22Rv1 (cell line): Measurements from ENCODE around the gene FCHSD1.

ENCODE experiments used
- H3K27ac ChIP-seq: fragments of 450-650 bp; 2 replicates; pipeline ENCODE4 v1.5.1; 2017
- ZFX ChIP-seq: fragments of 450-650 bp; IDR thresholded peaks from 2 replicates; pipeline ENCODE4 v1.6.1; 2017; ENCODE audit warnings: antibody characterized with exemption, borderline replicate concordance
- TF ChIP-seq, protein P1 (sequence below): fragments of 450-650 bp; IDR thresholded peaks from 2 replicates; pipeline ENCODE4 v1.5.1; 2017; ENCODE audit warnings: mild to moderate bottlenecking

The FCHSD1 gene

DNA sequence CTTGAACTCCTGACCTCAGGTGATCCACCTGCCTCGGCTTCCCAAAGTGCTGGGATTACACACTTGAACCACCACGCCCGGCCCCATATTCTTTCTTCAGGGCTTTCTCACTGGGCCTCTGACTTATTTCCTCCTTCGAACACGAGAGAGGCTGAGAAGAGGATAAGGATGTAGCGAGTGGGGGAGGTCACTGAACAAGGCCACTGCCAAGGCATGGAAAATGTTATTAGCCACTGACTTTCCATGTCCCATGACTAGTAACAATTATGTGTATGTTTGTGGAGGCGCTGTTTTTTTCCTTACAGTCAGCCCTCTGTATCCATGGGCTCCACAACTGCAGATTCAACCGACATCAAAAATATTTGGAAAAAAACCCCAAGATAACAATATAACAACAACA, 12.3 kb upstream of the FCHSD1 start:
- H3K27ac ChIP-seq = no peak overlapping the region
- TF ChIP-seq, protein P1, sequence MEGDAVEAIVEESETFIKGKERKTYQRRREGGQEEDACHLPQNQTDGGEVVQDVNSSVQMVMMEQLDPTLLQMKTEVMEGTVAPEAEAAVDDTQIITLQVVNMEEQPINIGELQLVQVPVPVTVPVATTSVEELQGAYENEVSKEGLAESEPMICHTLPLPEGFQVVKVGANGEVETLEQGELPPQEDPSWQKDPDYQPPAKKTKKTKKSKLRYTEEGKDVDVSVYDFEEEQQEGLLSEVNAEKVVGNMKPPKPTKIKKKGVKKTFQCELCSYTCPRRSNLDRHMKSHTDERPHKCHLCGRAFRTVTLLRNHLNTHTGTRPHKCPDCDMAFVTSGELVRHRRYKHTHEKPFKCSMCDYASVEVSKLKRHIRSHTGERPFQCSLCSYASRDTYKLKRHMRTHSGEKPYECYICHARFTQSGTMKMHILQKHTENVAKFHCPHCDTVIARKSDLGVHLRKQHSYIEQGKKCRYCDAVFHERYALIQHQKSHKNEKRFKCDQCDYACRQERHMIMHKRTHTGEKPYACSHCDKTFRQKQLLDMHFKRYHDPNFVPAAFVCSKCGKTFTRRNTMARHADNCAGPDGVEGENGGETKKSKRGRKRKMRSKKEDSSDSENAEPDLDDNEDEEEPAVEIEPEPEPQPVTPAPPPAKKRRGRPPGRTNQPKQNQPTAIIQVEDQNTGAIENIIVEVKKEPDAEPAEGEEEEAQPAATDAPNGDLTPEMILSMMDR = no peak
- TF ChIP-seq ZFX = no peak

DNA sequence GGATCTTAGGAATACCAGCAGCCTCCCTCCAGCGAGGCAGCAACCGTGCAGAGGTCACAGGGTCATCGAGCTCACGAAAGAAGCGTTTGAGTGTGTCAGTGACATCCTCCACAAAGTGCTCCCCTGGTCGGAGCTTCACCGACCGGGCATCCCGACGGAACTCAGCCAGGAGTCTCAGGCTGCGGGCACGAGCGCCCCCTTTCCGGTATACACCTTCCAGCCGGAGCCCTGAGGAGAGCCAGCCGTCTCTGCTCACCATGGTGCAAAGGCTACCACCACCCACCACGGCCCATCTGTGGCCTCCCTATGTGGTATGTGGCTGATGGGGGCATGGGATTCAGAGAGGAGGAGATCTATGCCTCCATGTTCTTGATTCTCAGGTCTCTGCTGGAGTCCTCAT, 10.8 kb upstream of the FCHSD1 start:
- TF ChIP-seq, protein P1 = no peak
- TF ChIP-seq ZFX = no peak
- H3K27ac ChIP-seq = no peak overlapping the region

DNA sequence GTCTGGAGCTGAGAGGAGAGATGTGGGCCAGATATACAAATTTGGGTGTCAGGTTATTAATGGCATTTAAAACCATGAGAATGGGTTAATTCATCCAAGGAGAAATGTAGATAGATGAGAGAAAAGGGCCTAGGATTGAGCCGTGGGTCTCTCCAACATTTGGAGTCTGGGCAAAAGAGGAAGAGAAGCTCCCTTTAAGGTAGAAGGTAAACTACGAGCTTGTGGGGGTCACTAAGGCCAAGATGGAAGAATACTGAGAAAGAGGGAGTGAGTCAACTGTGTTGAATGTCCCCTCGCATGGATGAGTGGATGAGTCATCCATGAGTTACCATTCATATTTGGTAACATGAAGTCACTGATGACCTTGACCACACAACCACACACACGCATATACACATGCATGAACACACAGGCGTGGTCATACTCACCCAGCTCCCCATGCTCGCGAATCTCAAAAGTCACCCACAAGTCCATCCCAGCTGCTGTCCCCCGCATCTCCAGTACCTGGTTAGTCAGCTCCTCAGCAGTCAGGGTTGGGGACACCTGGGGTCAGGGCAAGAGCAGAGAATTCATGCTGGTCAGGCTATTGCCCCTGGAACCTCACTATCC, 6.8 kb upstream of the FCHSD1 start:
- TF ChIP-seq ZFX = no peak
- TF ChIP-seq, protein P1 = no peak
- H3K27ac ChIP-seq = no peak overlapping the region

DNA sequence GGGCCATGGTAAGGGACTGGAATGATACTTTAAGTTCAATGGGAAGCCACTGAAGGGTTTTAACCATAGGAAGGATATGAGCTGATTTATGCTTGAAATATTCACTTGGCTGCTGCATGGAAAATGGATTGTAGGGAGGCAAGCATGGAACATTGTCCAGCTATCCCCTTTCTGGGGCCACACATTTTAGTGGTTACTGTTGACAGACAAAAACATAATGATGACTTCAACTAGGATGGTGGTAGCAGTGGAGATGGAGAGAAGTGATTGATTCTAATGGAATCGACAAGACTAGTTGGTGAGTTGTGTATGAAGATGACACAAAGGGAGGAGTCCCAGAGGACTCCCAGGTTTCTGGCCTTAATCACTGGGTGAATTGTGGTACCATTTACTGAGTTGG, 6.2 kb upstream of the FCHSD1 start:
- TF ChIP-seq, protein P1 = no peak
- no peak for TF ChIP-seq ZFX
- H3K27ac ChIP-seq = no peak overlapping the region

DNA sequence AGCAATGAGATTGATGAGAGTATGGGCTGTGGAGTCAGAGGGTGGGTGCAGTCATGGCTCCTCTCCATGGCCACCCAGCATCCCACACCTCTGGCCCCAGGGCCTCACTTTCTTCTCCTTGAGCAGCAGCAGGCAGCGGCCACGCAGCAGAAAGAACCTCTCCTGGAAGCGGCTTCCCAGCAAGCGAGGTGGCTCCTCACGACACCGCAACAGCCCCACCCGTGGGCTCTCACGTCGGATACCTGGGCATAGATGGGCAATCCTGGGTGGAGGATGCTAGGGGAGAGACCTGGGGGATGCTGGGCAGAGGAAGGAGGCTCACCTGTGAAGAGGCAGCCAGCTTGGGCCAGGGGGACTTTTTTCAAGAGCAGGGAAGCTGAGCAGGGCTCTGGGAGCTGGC, 5.2 kb upstream of the FCHSD1 start:
- TF ChIP-seq ZFX = no peak
- TF ChIP-seq, protein P1 = no peak
- H3K27ac ChIP-seq = no peak overlapping the region

DNA sequence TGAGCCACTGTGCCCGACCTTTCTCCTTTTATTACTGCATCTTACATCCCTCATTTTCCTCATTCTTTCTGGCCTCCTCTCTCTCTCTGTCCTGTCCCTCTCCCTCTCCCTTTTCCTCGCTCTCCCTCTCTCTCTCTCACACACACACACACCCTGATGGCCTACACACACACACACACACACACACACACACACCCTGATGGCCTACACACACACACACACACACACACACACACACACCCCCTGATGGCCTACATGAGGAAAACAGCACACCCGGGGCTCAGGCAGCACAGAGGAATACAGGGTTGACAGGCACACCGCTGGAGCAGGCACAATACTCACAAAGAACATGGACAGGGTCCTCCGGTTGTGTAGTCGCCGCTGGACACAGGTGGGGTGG, 3.8 kb upstream of the FCHSD1 start:
- no peak overlapping the region for H3K27ac ChIP-seq
- TF ChIP-seq ZFX = no peak
- TF ChIP-seq, protein P1 = no peak

DNA sequence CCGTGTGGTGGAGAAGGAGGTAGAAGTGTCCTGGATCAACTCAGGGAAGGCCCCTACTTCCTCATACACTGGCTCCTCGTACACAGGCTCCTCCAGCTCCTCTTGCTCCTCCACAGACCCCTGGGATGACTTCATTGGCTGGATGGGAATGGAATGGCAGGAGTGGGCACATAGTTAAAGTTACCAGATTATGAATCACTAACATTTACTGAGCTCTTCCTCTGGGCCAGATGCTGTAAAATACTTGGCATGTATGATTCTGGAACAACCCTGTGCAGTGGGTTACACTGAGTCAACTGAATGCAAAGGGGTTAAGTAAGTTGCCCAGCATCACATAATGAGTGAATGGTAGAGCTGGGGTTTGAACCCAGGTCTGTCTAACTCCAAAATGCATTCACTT, 3.1 kb upstream of the FCHSD1 start:
- TF ChIP-seq, protein P1 = no peak
- TF ChIP-seq ZFX = no peak
- no peak overlapping the region for H3K27ac ChIP-seq
